PC-9 (cell line): ENCODE data around the gene TPM2.

Source experiments
- CTCF ChIP-seq: fragments of 200-600 bp; sonication (generic); conservative IDR thresholded peaks from 2 replicates; pipeline ENCODE4 v1.6.1; 2017; ENCODE audit warnings: mixed run types, antibody characterized with exemption, mild to moderate bottlenecking, moderate library complexity
- EZH2 ChIP-seq: fragments of 200-600 bp; sonication (generic); IDR thresholded peaks from 2 replicates; pipeline ENCODE4 v1.8.0; 2017; ENCODE audit warnings: antibody characterized with exemption, low read depth

DNA sequence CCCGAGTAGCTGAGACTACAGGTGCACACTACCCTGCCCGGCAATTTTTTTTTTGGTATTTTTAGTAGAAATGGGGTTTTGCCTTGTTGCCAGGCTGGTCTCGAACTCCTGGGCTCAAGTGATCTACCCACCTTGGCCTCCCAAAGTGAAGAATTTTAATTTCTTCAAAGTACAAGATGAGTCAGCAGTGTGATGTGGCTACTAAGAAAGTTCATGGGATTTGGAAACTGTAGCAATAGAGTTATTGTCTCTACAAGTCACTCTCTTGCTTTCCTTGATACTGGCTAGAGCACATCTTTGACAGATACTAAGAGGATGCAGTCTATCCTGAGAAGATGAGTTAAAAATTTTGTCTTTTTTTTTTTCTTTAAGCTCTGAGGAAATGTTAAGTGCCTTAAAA, 44.4 kb upstream of the TPM2 start:
- TF ChIP-seq CTCF (no peak), EZH2 (no peak)
